Right hindlimb (tissue), 1 donor: ENCODE results near the gene FBXO42.

Experiments
- DNase-seq: peaks from one replicate; pipeline ENCODE4 v3.0.0-alpha.2; 2018

FBXO42 gene

DNA sequence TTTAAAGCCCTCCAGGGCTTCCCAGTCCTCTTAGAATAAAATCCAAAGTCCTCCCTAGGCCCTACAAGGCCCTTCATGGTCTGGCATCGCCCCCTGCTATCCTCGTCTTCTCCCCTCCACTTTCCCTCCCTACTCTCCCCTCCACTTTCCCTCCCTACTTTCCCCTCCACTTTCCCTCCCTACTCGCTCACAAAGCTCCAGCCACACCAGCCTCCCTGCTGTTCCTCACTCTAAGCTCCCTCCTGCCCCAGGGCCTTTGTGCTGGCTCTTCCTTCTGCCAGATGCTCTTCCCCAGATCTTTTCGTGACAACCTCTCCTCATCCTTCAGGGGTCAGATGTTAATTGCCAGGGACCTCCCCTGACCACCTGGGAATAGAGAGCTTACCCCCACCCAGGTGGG is 152.6 kb downstream of the FBXO42 start:
- DNase-seq, result no peak

DNA sequence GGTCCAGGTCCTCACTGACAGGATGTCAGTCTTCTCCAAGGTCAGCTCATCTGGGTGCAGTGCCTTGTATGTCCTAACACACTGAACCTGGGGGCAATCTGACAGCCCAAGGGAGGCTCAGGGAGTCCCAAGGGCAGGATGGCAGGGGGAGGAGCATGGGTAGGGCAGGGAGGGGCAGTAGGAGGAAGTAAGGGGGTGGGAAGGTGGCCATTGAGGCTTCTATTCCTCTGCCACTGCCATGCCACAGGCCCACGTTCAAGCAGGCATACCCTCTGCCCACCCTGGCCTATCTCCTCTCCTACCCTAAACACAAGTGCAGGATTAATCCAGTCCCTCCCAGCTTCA is 153.2 kb downstream of the FBXO42 start:
- DNase-seq, result no peak

DNA sequence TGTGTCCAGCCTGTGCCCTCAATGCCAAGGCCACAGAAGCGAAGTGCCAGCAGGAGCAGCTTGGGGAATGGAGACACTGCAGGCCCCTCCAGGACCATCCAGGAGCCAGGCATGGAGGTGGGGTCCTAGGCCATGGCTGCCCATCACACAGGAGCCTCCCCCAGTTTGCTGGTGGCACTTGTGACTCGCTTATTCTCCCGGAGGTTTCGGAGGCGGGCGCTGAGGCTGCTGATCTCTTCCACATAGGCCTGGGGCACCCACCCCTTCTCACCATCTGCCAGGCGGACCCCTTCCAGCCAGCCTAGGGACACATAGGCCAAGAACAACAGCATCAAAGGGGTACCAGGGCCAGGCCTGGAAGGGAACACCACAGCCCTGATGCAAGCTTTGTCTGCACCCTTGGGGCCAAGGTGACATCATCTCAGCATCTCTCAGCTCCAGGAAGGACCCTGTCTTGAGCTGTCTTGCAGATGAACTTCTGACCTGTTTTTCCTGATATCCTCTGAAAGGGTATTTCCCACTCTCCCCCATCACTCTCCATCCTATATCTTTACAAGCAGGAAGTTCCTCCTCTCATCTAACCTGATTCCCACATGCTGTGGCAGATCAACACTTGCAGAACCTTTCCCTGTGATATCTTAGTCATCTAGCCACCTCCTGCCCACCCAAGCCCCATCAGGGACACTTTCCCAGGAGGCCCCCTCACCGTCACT is 153.7 kb downstream of the FBXO42 start:
- DNase-seq, result no peak

DNA sequence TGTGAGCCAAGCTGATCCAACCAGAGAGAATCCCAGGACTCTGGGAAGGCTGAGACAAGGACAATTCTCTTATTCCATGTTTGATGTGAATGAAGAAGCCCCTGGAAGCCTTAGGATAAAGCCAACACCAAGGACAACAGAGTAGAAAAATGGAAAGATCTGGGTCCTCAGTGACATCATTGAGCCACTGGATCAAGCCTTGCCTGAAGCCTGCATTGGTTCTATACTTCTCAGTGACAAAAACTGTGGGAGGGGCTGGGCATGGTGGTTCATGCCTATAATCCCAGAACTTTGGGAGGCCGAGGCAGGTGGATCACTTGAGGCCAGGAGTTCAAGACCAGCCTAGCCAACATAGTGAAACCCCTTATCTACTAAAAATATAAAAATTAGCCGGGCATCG is 155.4 kb downstream of the FBXO42 start:
- no peak for DNase-seq
